ENCODE results near the gene SH3BP5L. TPM values are rescaled to one million over a fixed set of nuclear protein-coding genes. Genes with fewer than 3 reads are reported as not detected.

Gene SH3BP5L
- total RNA-seq, 6 experiments from 2014 or later: 9.8 to 13.1 (median 12.4) TPM

- no peaks in the 10 kb centered on the region for H3K9me3 ChIP-seq
- TF ChIP-seq CTCF (IDR thresholded peaks at IDR 0.05) (no peak), POLR2A (IDR thresholded peaks at IDR 0.05) (no peak)
- no peaks in the 10 kb centered on the region for H3K36me3 ChIP-seq
- no peaks in the 10 kb centered on the region for H3K27me3 ChIP-seq
- no peaks in the 10 kb centered on the region for H3K4me1 ChIP-seq
- WGBS (ENCODE audit: insufficient coverage, low coverage, low lambda C conversion rate, missing lambda C conversion rate): 62% methylated on average over 2 of the region's 3 CpGs
- no peak for DNase-seq
- no peak overlapping the region for H3K4me3 ChIP-seq
- intact Hi-C loops (cut with DNase I): no loop called here
- no peak overlapping the region for H3K27ac ChIP-seq
- ATAC-seq: no peak
Measured at GRCh38 chr1:248788327-248788726, 37.4 kb downstream of the SH3BP5L start.

- H3K4me1 ChIP-seq: no peaks in the 10 kb centered on the region
- no peak for DNase-seq
- WGBS (ENCODE audit: insufficient coverage, low coverage, low lambda C conversion rate, missing lambda C conversion rate): 78% methylated on average over 4 of the region's 4 CpGs
- no peaks in the 10 kb centered on the region for H3K27me3 ChIP-seq
- intact Hi-C loops (cut with DNase I): no loop called here
- no peak overlapping the region for H3K4me3 ChIP-seq
- H3K36me3 ChIP-seq: no peaks in the 10 kb centered on the region
- no peak for TF ChIP-seq CTCF (IDR thresholded peaks at IDR 0.05)
- no peak for TF ChIP-seq POLR2A (IDR thresholded peaks at IDR 0.05)
- no peaks in the 10 kb centered on the region for H3K9me3 ChIP-seq
- no peak for ATAC-seq
- no peak overlapping the region for H3K27ac ChIP-seq
Measured at GRCh38 chr1:248787430-248787829, 38.3 kb downstream of the SH3BP5L start.

- WGBS (ENCODE audit: insufficient coverage, low coverage, low lambda C conversion rate, missing lambda C conversion rate): 50% methylated on average over 3 of the region's 3 CpGs
- Histone ChIP-seq H3K4me1 (no peaks in the 10 kb centered on the region), H3K27ac (no peak overlapping the region), H3K9me3 (no peaks in the 10 kb centered on the region), H3K27me3 (no peaks in the 10 kb centered on the region), H3K4me3 (no peak overlapping the region), H3K36me3 (no peaks in the 10 kb centered on the region)
- TF ChIP-seq POLR2A (IDR thresholded peaks at IDR 0.05): no peak
- no peak for TF ChIP-seq CTCF (IDR thresholded peaks at IDR 0.05)
- intact Hi-C loops (cut with DNase I): no loop called here
- DNase-seq: no peak
- ATAC-seq: peak in 1 of 4 donors; percentile 30
Measured at GRCh38 chr1:248786156-248786555, 39.6 kb downstream of the SH3BP5L start.

- Histone ChIP-seq H3K36me3 (no peaks in the 10 kb centered on the region), H3K9me3 (no peaks in the 10 kb centered on the region), H3K4me1 (no peaks in the 10 kb centered on the region), H3K4me3 (no peak overlapping the region), H3K27me3 (no peaks in the 10 kb centered on the region), H3K27ac (no peak overlapping the region)
- intact Hi-C loops (cut with DNase I): no loop called here
- DNase-seq (no peak), ATAC-seq (no peak)
- TF ChIP-seq POLR2A (IDR thresholded peaks at IDR 0.05) (no peak), CTCF (IDR thresholded peaks at IDR 0.05) (no peak)
- 64% methylated on average over 3 of the region's 3 CpGs for WGBS (ENCODE audit: insufficient coverage, low coverage, low lambda C conversion rate, missing lambda C conversion rate)
Measured at GRCh38 chr1:248783367-248783766, 42.3 kb downstream of the SH3BP5L start.
